ENCODE data around the gene ARHGEF26.

ARHGEF26 gene

GRCh38 chr3:154274348-154274747, 153.2 kb downstream of the ARHGEF26 start:
- no peak for DNase-seq

DNA sequence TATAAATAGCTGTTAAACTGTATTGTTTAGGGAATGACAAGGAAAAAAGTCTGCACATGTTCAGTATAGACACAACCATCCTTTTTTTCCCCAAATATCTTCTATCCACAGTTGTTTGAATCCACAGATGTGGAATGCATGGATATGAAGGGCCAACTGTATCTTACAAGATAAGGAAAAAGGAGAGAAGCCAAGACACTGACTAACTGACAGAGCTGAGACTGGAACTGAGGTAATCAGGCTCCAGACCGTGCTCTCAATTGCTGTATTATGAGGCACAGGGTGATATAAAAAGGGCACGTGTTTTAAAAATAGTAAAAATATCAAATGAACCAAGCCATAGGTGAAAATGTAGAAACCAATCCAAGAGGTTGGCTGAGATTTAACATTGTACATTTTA, 154.1 kb downstream of the ARHGEF26 start:
- no peak for DNase-seq

- no peak for DNase-seq
Measured at GRCh38 chr3:154275965-154276364, 154.8 kb downstream of the ARHGEF26 start.

DNA sequence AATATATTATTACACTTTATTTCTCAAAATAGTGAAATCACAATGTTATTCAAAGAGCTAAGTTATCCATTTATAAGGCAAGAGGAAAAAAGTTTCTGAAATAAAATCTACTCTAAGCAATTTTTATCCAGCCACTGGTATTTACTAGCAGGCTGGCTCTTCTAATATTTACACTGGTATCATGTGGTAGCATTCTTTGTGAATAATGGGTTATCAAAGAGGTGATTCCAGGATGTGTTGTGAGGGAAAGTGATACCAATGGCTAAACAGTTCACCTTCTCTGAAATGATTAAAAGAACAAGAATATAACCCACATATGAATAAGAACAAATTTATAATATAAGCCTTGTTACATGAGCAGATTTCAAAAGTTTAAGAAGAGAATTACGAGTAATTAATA, 159.0 kb downstream of the ARHGEF26 start:
- DNase-seq = no peak

GRCh38 chr3:154285221-154285620, 164.0 kb downstream of the ARHGEF26 start:
- no peak for DNase-seq

DNA sequence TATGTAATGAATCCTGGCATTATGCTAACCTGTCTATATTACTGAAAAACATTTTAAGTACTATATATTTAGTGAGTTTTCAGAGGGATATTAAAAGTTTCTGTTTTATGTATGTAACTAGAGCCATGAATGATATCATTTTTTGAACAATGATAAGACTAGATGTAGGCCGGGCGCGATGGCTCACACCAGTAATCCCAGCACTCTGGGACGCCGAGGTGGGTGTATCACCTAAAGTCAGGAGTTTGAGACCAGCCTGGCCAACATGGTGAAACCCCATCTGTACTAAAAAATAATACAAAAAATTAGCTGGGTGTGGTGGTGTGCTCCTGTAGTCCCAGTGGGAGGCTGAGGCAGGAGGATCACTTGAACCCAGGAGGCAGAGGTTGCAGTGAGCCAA, 169.0 kb downstream of the ARHGEF26 start:
- no peak for DNase-seq

- DNase-seq = no peak
Measured at GRCh38 chr3:154294016-154294415, 172.8 kb downstream of the ARHGEF26 start.

DNA sequence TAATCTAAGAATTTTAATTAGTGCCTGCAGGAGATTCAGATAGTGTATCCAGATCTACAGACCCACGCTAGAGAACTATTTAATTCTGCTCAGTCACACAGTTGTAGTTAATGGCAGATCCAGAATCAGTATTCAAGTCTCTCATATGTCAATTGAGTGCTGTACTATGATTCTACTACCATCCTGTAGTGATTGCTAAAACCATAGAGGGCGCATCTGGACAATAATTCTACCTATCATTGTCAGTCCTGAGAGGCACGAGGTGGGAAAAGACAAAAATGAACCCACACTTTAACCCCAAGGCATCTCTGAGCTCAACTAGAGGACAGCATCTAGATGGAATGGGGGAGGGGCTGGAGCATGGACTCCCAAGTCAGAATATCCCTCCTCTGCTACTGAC, 180.4 kb downstream of the ARHGEF26 start:
- no peak for DNase-seq

DNA sequence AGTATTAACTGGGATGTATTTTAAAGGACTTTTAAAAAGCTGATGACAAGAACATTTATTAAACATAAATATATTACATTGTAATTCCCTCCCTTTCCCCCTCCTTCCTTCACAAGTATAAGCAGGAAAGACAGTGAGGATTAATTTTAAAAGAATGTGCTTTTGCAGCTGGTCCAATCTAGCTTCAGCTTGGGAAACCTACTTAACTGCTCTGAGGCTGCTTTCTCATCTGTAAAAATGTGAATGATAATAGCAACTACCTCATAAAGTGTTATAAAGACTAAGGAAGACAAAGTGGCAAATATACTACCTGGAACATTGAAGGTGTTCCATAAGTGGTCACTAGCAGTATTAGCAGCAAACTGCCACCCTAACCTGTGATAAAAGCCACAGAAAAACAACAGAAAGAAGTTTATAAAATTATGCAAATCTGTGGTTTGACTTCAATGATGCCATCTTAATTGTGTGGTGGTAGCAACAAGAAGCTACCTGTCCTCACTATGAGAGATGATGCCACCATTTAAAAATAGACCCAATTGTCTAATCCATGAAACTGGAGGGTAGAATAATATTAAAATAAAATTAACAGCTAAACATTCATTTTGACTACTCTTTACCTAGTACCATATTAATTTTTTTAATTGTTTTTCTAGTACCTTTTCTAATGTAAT, 183.1 kb downstream of the ARHGEF26 start:
- no peak for DNase-seq

GRCh38 chr3:154304936-154305335, 183.7 kb downstream of the ARHGEF26 start:
- no peak for DNase-seq

DNA sequence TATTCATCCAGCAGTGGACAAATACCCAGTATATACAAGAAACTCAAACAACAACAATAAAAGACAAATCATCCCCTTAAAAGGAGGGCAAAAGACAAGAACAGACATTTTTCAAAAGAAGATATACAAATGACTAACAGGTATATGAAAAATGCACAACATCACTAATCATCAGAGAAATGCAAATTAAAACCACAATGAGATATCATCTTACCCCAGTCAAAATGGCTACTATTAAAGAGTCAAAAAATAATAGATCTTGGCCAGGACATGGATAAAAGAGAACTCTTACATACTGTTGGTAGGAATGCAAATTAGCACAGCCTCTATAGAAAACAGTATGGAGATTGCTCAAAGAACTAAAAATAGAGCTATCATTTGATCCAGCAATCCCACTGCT, 186.2 kb downstream of the ARHGEF26 start:
- DNase-seq = no peak
